ENCODE results near the gene MIER3.
A peak's percentile ranks its signal among the peaks of the same experiment; 100 is the strongest.

MIER3 gene

GRCh38 chr5:56914678-56915077 is 37.2 kb downstream of the MIER3 start:
- Histone ChIP-seq H2AFZ (ENCODE audit: low read depth, low read length) (no peak overlapping the region), H3K4me1 (ENCODE audit: insufficient read depth, low read length) (peaks cover 15% of the 10 kb centered on the region), H3K9ac (ENCODE audit: low read depth, low read length) (no peak overlapping the region), H3K27me3 (ENCODE audit: insufficient read depth, low read length, poor library complexity) (no peaks in the 10 kb centered on the region), H3K36me3 (ENCODE audit: insufficient read depth, low read length) (no peaks in the 10 kb centered on the region), H3K4me3 (ENCODE audit: low read depth in 1 of 2, low read length in 2 of 2) (no peak overlapping the region), H3K4me2 (ENCODE audit: insufficient read depth, low read length) (no peak overlapping the region), H3K27ac (ENCODE audit: low read length) (no peak overlapping the region), H3K79me2 (ENCODE audit: insufficient read depth, low read length) (no peaks in the 10 kb centered on the region), H3K9me3 (ENCODE audit: insufficient read depth, low read length, severe bottlenecking) (no peaks in the 10 kb centered on the region), H4K20me1 (ENCODE audit: insufficient read depth, low read length) (no peaks in the 10 kb centered on the region)
- ATAC-seq (ENCODE audit: insufficient read depth, low read depth) (no peak), DNase-seq (no peak)
- TF ChIP-seq CTCF (IDR thresholded peaks at IDR 0.05; ENCODE audit: borderline replicate concordance, extremely low read depth, low read length, poor library complexity, severe bottlenecking) (no peak), EZH2 (IDR thresholded peaks at IDR 0.05; ENCODE audit: borderline replicate concordance, low read depth, low read length, severe bottlenecking) (no peak)

- Histone ChIP-seq H3K79me2 (ENCODE audit: insufficient read depth, low read length) (no peaks in the 10 kb centered on the region), H2AFZ (ENCODE audit: low read depth, low read length) (no peak overlapping the region), H3K27me3 (ENCODE audit: insufficient read depth, low read length, poor library complexity) (no peaks in the 10 kb centered on the region), H3K4me1 (ENCODE audit: insufficient read depth, low read length) (peaks cover 23% of the 10 kb centered on the region), H3K9me3 (ENCODE audit: insufficient read depth, low read length, severe bottlenecking) (no peaks in the 10 kb centered on the region), H3K4me2 (ENCODE audit: insufficient read depth, low read length) (no peak overlapping the region), H3K27ac (ENCODE audit: low read length) (no peak overlapping the region), H3K9ac (ENCODE audit: low read depth, low read length) (no peak overlapping the region), H3K36me3 (ENCODE audit: insufficient read depth, low read length) (no peaks in the 10 kb centered on the region), H3K4me3 (ENCODE audit: low read depth in 1 of 2, low read length in 2 of 2) (no peak overlapping the region), H4K20me1 (ENCODE audit: insufficient read depth, low read length) (no peaks in the 10 kb centered on the region)
- TF ChIP-seq CTCF (IDR thresholded peaks at IDR 0.05; ENCODE audit: borderline replicate concordance, extremely low read depth, low read length, poor library complexity, severe bottlenecking) (no peak), EZH2 (IDR thresholded peaks at IDR 0.05; ENCODE audit: borderline replicate concordance, low read depth, low read length, severe bottlenecking) (no peak)
- no peak for DNase-seq
- ATAC-seq (ENCODE audit: insufficient read depth, low read depth) = no peak
These were observed 38.2 kb downstream of the MIER3 start for GRCh38 chr5:56913766-56914165.

GRCh38 chr5:56910210-56910965 is 41.5 kb downstream of the MIER3 start:
- Histone ChIP-seq H3K27ac (ENCODE audit: low read length) (peak overlapping the region; percentile 88), H3K79me2 (ENCODE audit: insufficient read depth, low read length) (no peaks in the 10 kb centered on the region), H3K4me3 (ENCODE audit: low read depth in 1 of 2, low read length in 2 of 2) (peak overlapping the region; percentile 69 to 76), H4K20me1 (ENCODE audit: insufficient read depth, low read length) (no peaks in the 10 kb centered on the region), H3K27me3 (ENCODE audit: insufficient read depth, low read length, poor library complexity) (no peaks in the 10 kb centered on the region), H3K9me3 (ENCODE audit: insufficient read depth, low read length, severe bottlenecking) (no peaks in the 10 kb centered on the region), H3K36me3 (ENCODE audit: insufficient read depth, low read length) (no peaks in the 10 kb centered on the region), H2AFZ (ENCODE audit: low read depth, low read length) (peak overlapping the region; percentile 93), H3K9ac (ENCODE audit: low read depth, low read length) (peak overlapping the region; percentile 73), H3K4me2 (ENCODE audit: insufficient read depth, low read length) (peak overlapping the region; percentile 89), H3K4me1 (ENCODE audit: insufficient read depth, low read length) (peaks cover 25% of the 10 kb centered on the region)
- no peak for TF ChIP-seq EZH2 (IDR thresholded peaks at IDR 0.05; ENCODE audit: borderline replicate concordance, low read depth, low read length, severe bottlenecking)
- TF ChIP-seq CTCF (IDR thresholded peaks at IDR 0.05; ENCODE audit: borderline replicate concordance, extremely low read depth, low read length, poor library complexity, severe bottlenecking) = no peak
- DNase-seq (no peak), ATAC-seq (ENCODE audit: insufficient read depth, low read depth) (peak; percentile 30)
